Measurements from ENCODE around the gene SLC16A4. TPM values are rescaled to one million over a fixed set of nuclear protein-coding genes. Genes with fewer than 3 reads are reported as not detected.
"Not testable (repeated sequence)": the region's sequence is repeated elsewhere in the genome, so short reads cannot be mapped to it uniquely, and the experiment has no call there.

The SLC16A4 gene
- 47.1 TPM for polyA plus RNA-seq
- long read RNA-seq, donor 1, partial matches to known transcripts: 10 of 14 reads
- long read RNA-seq, donor 1, other reads (novel, unspliced or antisense): 0 of 14 reads
- long read RNA-seq, donor 2, partial matches to known transcripts: 6 of 12 reads
- long read RNA-seq, donor 2, other reads (novel, unspliced or antisense): 0 of 12 reads
- long read RNA-seq, donor 3: 0 reads
- long read RNA-seq, donor 4: 0 reads
- long read RNA-seq, donor 5: 0 reads
- long read RNA-seq, donor 6, transcript SLC16A4-201 (9 exons, 2,632 nt): major isoform, 9 of 12 reads
- long read RNA-seq, donor 6, partial matches to known transcripts: 0 of 12 reads
- long read RNA-seq, donor 6, other reads (novel, unspliced or antisense): 0 of 12 reads
- long read RNA-seq, donor 7: 0 reads
- long read RNA-seq, donor 8, partial matches to known transcripts: 16 of 20 reads
- long read RNA-seq, donor 8, other reads (novel, unspliced or antisense): 0 of 20 reads
- long read RNA-seq, donor 9, partial matches to known transcripts: 0 of 3 reads
- long read RNA-seq, donor 9, other reads (novel, unspliced or antisense): 0 of 3 reads
- long read RNA-seq, donor 10, transcript SLC16A4-201 (9 exons, 2,632 nt): major isoform, 5 of 6 reads
- long read RNA-seq, donor 10, partial matches to known transcripts: 0 of 6 reads
- long read RNA-seq, donor 10, other reads (novel, unspliced or antisense): 0 of 6 reads
- long read RNA-seq, donor 11, partial matches to known transcripts: 0 of 2 reads
- long read RNA-seq, donor 11, other reads (novel, unspliced or antisense): 0 of 2 reads

DNA sequence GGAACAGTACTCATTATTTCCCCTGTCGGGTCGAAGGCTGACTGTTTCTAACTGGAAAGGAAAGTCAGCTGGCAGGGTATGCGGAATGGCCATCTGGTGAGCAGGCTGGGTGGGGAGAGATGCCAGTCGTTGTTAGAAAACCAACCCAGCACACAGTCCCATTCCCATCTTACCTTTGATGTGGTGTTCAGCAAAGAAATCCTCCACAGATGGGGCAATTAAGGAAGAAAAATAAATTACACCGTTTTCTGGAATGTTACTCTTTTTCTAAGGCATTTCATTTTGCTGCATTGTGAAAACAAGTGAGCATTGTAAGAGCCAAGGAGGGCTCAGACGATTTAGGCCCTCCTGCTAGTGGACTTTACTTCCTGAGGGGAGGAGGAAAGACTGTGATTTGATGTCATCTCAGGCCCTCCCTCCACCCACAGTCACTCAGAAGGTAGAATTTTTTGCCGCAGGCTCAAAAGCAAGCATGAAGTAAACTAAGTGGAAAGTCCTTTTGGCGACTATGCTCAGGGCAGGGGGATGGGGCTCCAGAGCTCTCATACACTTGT, at the start of gene SLC16A4:
Gene SLC16A4, minus strand, starts transcription at position 335 of the 554 bp plus-strand sequence. CDS start 1,703 bp downstream, outside the sequence.
- H3K27me3 ChIP-seq (ENCODE audit: control insufficient read depth, insufficient read depth, low read length): no peaks in the 10 kb centered on the region
- no peaks in the 10 kb centered on the region for H3K36me3 ChIP-seq (ENCODE audit: control insufficient read depth, insufficient read depth, low read length)
- 7% methylated on average over 2 of the region's 8 CpGs for WGBS (ENCODE audit: insufficient coverage, low lambda C conversion rate)
- H3K27ac ChIP-seq (ENCODE audit: low read length): peak within 1 kb of the TSS; percentile 86
- H3K4me1 ChIP-seq (ENCODE audit: control insufficient read depth, insufficient read depth, low read length): peaks cover 32% of the 10 kb centered on the region
- no peaks in the 10 kb centered on the region for H3K9me3 ChIP-seq (ENCODE audit: control insufficient read depth, low read depth, low read length)
- H3K4me3 ChIP-seq (ENCODE audit: low read length): peak within 1 kb of the TSS; percentile 43
- DNase-seq: peak; percentile 63 to 84

DNA sequence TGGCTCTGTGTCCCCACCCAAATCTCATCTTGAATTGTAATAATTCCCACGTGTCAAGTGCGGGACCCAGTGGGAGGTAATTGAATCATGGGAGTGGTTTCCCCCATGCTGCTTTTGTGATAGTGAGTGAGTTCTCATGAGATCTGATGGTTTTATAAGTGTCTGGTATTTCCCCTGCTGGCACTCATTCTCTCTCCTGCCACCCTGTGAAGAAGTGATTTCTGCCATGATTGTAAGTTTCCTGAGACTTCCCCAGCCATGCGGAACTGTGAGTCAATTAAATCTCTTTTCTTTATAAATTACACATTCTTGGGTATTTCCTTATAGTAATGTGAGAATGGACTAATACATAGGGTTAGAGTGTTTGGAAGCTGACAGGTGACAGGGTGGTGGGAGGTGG, 49.0 kb upstream of the SLC16A4 start:
- no CpG with 5 or more reads among the region's 3 CpGs for WGBS (ENCODE audit: insufficient coverage, low lambda C conversion rate)
- H3K27ac ChIP-seq (ENCODE audit: low read length); H3K9me3 ChIP-seq (ENCODE audit: control insufficient read depth, low read depth, low read length); DNase-seq; H3K27me3 ChIP-seq (ENCODE audit: control insufficient read depth, insufficient read depth, low read length); H3K4me3 ChIP-seq (ENCODE audit: low read length); H3K4me1 ChIP-seq (ENCODE audit: control insufficient read depth, insufficient read depth, low read length); H3K36me3 ChIP-seq (ENCODE audit: control insufficient read depth, insufficient read depth, low read length): not testable (repeated sequence)

- Histone ChIP-seq H3K4me1 (ENCODE audit: control insufficient read depth, insufficient read depth, low read length) (no peaks in the 10 kb centered on the region), H3K9me3 (ENCODE audit: control insufficient read depth, low read depth, low read length) (no peaks in the 10 kb centered on the region), H3K36me3 (ENCODE audit: control insufficient read depth, insufficient read depth, low read length) (no peaks in the 10 kb centered on the region), H3K27ac (ENCODE audit: low read length) (no peak overlapping the region), H3K27me3 (ENCODE audit: control insufficient read depth, insufficient read depth, low read length) (no peaks in the 10 kb centered on the region), H3K4me3 (ENCODE audit: low read length) (no peak overlapping the region)
- no CpG with 5 or more reads among the region's 4 CpGs for WGBS (ENCODE audit: insufficient coverage, low lambda C conversion rate)
- DNase-seq: no peak
Observed at GRCh38 chr1:110438893-110439292, 48.1 kb upstream of the SLC16A4 start.

- WGBS (ENCODE audit: insufficient coverage, low lambda C conversion rate): no CpG with 5 or more reads among the region's 9 CpGs
- not testable (repeated sequence) for H3K36me3 ChIP-seq (ENCODE audit: control insufficient read depth, insufficient read depth, low read length); H3K4me3 ChIP-seq (ENCODE audit: low read length)
Observed at GRCh38 chr1:110437645-110438299, 46.9 kb upstream of the SLC16A4 start.

DNA sequence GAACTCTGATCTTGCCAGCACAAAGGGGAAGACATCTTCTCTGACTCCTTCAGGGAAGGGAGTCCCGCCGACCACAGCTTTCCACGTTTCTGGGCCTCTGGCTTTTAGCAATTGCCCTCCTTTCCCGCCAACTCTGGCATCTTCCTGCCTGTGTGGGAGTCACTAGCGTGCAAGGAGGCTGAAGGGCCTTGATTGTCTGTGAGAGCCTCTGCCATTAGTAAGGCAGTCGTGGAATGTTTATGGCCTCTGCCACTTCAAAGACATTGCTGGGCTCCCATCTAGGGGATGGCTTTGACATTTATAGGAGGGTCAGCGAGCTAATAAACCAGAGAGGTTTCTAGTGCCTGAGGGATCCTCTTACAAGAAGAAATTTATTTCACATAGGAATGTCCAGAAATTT, 45.8 kb upstream of the SLC16A4 start:
- no peak overlapping the region for H3K27ac ChIP-seq (ENCODE audit: low read length)
- no peaks in the 10 kb centered on the region for H3K9me3 ChIP-seq (ENCODE audit: control insufficient read depth, low read depth, low read length)
- peaks cover 5% of the 10 kb centered on the region for H3K4me1 ChIP-seq (ENCODE audit: control insufficient read depth, insufficient read depth, low read length)
- WGBS (ENCODE audit: insufficient coverage, low lambda C conversion rate): no CpG with 5 or more reads among the region's 7 CpGs
- no peak for DNase-seq
- H3K27me3 ChIP-seq (ENCODE audit: control insufficient read depth, insufficient read depth, low read length): no peaks in the 10 kb centered on the region
- no peak overlapping the region for H3K4me3 ChIP-seq (ENCODE audit: low read length)
- no peaks in the 10 kb centered on the region for H3K36me3 ChIP-seq (ENCODE audit: control insufficient read depth, insufficient read depth, low read length)

More at GRCh38 chr1:110437645-110438299, 46.9 kb upstream of the SLC16A4 start:
- not testable (repeated sequence) for H3K27ac ChIP-seq (ENCODE audit: low read length); H3K9me3 ChIP-seq (ENCODE audit: control insufficient read depth, low read depth, low read length); H3K4me1 ChIP-seq (ENCODE audit: control insufficient read depth, insufficient read depth, low read length); DNase-seq; H3K27me3 ChIP-seq (ENCODE audit: control insufficient read depth, insufficient read depth, low read length)

DNA sequence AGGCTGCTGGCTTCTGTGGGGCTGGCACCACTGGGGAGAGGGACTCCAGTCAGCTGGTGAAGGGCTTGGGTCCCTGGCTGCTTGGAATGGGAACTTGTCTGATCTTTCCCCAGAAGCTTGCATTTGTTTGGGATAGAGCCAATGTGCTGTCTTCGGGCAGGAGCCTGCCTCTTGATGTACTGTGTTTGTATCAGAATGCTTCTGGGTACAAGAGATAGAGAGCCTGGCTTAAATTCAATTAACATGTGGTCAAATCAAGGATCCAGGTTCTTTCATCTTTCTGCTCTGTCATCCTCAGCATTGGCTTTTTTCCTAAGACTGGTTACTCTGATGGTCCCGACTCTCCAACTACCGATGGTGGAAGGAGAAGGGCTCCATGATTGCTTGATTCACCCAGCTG, 44.1 kb upstream of the SLC16A4 start:
- no peak for DNase-seq
- peaks cover 5% of the 10 kb centered on the region for H3K4me1 ChIP-seq (ENCODE audit: control insufficient read depth, insufficient read depth, low read length)
- H3K27ac ChIP-seq (ENCODE audit: low read length): no peak overlapping the region
- no peaks in the 10 kb centered on the region for H3K9me3 ChIP-seq (ENCODE audit: control insufficient read depth, low read depth, low read length)
- peaks cover 8% of the 10 kb centered on the region for H3K27me3 ChIP-seq (ENCODE audit: control insufficient read depth, insufficient read depth, low read length)
- WGBS (ENCODE audit: insufficient coverage, low lambda C conversion rate): 80% methylated on average over 1 of the region's 3 CpGs
- no peaks in the 10 kb centered on the region for H3K36me3 ChIP-seq (ENCODE audit: control insufficient read depth, insufficient read depth, low read length)
- H3K4me3 ChIP-seq (ENCODE audit: low read length): no peak overlapping the region

DNA sequence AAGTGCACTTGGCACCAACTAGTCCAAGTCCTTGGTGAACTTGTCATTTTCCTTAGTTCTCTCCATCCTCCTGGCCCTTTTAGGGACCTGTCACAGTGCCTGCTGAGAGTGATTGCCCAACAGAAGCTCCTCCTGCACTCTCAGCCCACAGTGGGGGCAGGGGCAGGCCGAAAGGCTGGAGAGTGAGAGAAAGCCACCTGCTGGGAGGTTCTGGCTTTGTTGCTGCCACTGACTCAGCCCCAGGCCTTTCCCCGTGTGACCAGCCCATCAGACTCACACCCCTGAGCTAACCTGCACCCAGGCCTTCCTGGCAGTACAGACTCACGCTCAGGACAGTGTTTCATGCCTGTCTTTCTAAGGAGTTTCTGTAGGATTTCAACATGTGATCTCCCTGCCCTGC, 43.0 kb upstream of the SLC16A4 start:
- DNase-seq: peak; percentile 26 to 29
- Histone ChIP-seq H3K4me3 (ENCODE audit: low read length) (no peak overlapping the region), H3K27me3 (ENCODE audit: control insufficient read depth, insufficient read depth, low read length) (peaks cover 9% of the 10 kb centered on the region), H3K36me3 (ENCODE audit: control insufficient read depth, insufficient read depth, low read length) (no peaks in the 10 kb centered on the region), H3K27ac (ENCODE audit: low read length) (no peak overlapping the region), H3K4me1 (ENCODE audit: control insufficient read depth, insufficient read depth, low read length) (peaks cover 5% of the 10 kb centered on the region), H3K9me3 (ENCODE audit: control insufficient read depth, low read depth, low read length) (no peaks in the 10 kb centered on the region)
- no CpG with 5 or more reads among the region's 3 CpGs for WGBS (ENCODE audit: insufficient coverage, low lambda C conversion rate)

GRCh38 chr1:110433213-110433612, 42.4 kb upstream of the SLC16A4 start:
- H3K27me3 ChIP-seq (ENCODE audit: control insufficient read depth, insufficient read depth, low read length): peaks cover 9% of the 10 kb centered on the region
- no peak overlapping the region for H3K4me3 ChIP-seq (ENCODE audit: low read length)
- H3K27ac ChIP-seq (ENCODE audit: low read length): no peak overlapping the region
- peaks cover 5% of the 10 kb centered on the region for H3K4me1 ChIP-seq (ENCODE audit: control insufficient read depth, insufficient read depth, low read length)
- H3K9me3 ChIP-seq (ENCODE audit: control insufficient read depth, low read depth, low read length): no peaks in the 10 kb centered on the region
- H3K36me3 ChIP-seq (ENCODE audit: control insufficient read depth, insufficient read depth, low read length): no peaks in the 10 kb centered on the region
- no peak for DNase-seq
- no CpG with 5 or more reads among the region's 2 CpGs for WGBS (ENCODE audit: insufficient coverage, low lambda C conversion rate)

DNA sequence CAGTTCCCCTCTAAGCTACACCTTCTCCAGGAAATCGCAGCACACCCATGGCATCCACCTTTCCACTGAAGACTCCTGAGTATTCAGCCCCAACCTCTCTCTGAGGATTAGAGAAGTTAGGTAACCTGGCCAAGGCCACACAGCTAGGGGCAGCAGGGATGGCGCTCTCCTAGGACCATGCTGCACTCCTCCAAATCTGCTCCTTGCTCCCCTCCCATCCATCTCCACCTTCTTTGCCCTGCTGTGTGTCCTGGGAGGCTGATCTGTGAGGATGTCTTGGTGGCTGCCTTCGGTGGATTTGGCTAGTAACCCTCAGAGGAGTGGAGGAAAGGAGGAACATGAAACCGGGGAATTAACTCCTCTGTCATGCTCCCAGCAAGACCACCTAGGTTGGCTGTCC, 40.1 kb upstream of the SLC16A4 start:
- peaks cover 9% of the 10 kb centered on the region for H3K27me3 ChIP-seq (ENCODE audit: control insufficient read depth, insufficient read depth, low read length)
- peaks cover 5% of the 10 kb centered on the region for H3K4me1 ChIP-seq (ENCODE audit: control insufficient read depth, insufficient read depth, low read length)
- H3K36me3 ChIP-seq (ENCODE audit: control insufficient read depth, insufficient read depth, low read length): no peaks in the 10 kb centered on the region
- no peak overlapping the region for H3K4me3 ChIP-seq (ENCODE audit: low read length)
- no CpG with 5 or more reads among the region's 4 CpGs for WGBS (ENCODE audit: insufficient coverage, low lambda C conversion rate)
- H3K9me3 ChIP-seq (ENCODE audit: control insufficient read depth, low read depth, low read length): no peaks in the 10 kb centered on the region
- H3K27ac ChIP-seq (ENCODE audit: low read length): no peak overlapping the region
- DNase-seq: no peak

- DNase-seq: no peak
Observed at GRCh38 chr1:110430366-110430765, 39.5 kb upstream of the SLC16A4 start.

More at GRCh38 chr1:110430366-110430765, 39.5 kb upstream of the SLC16A4 start:
- WGBS (ENCODE audit: insufficient coverage, low lambda C conversion rate): 60% methylated on average over 1 of the region's 6 CpGs
- Histone ChIP-seq H3K27ac (ENCODE audit: low read length) (no peak overlapping the region), H3K9me3 (ENCODE audit: control insufficient read depth, low read depth, low read length) (no peaks in the 10 kb centered on the region), H3K36me3 (ENCODE audit: control insufficient read depth, insufficient read depth, low read length) (no peaks in the 10 kb centered on the region), H3K4me1 (ENCODE audit: control insufficient read depth, insufficient read depth, low read length) (peaks cover 5% of the 10 kb centered on the region), H3K4me3 (ENCODE audit: low read length) (no peak overlapping the region), H3K27me3 (ENCODE audit: control insufficient read depth, insufficient read depth, low read length) (peaks cover 9% of the 10 kb centered on the region)
